ENCODE data around the gene STRIP2. TPM values are rescaled to one million over a fixed set of nuclear protein-coding genes. Genes with fewer than 3 reads are reported as not detected.

Gene STRIP2
- total RNA-seq, 1 experiment from 2014 or later: 10.8 TPM

- RAD21 ChIA-PET (ENCODE audit: low non-redundant PET in 1 of 2, low total read pairs in 2 of 2, uncharacterized antibody in 2 of 2, unreplicated experiment in 2 of 2): no interaction called here
- no peaks in the 10 kb centered on the region for H4K20me1 ChIP-seq (ENCODE audit: insufficient read depth)
- BruUV-seq (replicated peaks): no TSS peak
- no peak for ATAC-seq
- H3K4me2 ChIP-seq (ENCODE audit: low read length): no peak overlapping the region
- no peak overlapping the region for H2AFZ ChIP-seq (ENCODE audit: low read depth, low read length, poor library complexity, severe bottlenecking)
- TF ChIP-seq TCF7L2 (IDR thresholded peaks at IDR 0.05; ENCODE audit: borderline replicate concordance, extremely low read depth, insufficient read depth, insufficient read length): no peak
- TF ChIP-seq CTCF (IDR thresholded peaks at IDR 0.05 in 2 of 3, conservative IDR thresholded peaks at IDR 0.05 in 1 of 3; ENCODE audit: borderline replicate concordance in 1 of 3, insufficient read depth in 1 of 3, low read depth in 2 of 3, low read length in 2 of 3): no peak
- TF ChIP-seq CBX3 (IDR thresholded peaks at IDR 0.05; ENCODE audit: low read depth): no peak
- no peak for TF ChIP-seq CEBPB (IDR thresholded peaks at IDR 0.05; ENCODE audit: low read depth)
- no peak for TF ChIP-seq SIN3A (IDR thresholded peaks at IDR 0.05; ENCODE audit: low read depth)
- TF ChIP-seq RAD21 (IDR thresholded peaks at IDR 0.05; ENCODE audit: low read depth): no peak
- TF ChIP-seq JUND (IDR thresholded peaks at IDR 0.05): no peak
- TF ChIP-seq SP1 (IDR thresholded peaks at IDR 0.05; ENCODE audit: low read depth): no peak
- TF ChIP-seq, protein P1, sequence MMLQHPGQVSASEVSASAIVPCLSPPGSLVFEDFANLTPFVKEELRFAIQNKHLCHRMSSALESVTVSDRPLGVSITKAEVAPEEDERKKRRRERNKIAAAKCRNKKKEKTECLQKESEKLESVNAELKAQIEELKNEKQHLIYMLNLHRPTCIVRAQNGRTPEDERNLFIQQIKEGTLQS (IDR thresholded peaks at IDR 0.05): no peak
- no peak for TF ChIP-seq ZFX (IDR thresholded peaks at IDR 0.05)
- TF ChIP-seq SRF (IDR thresholded peaks at IDR 0.05; ENCODE audit: low read depth): no peak
- no peak for TF ChIP-seq EZH2 (IDR thresholded peaks at IDR 0.05)
- TF ChIP-seq POLR2A (IDR thresholded peaks at IDR 0.05; ENCODE audit: borderline replicate concordance, extremely low read depth, insufficient read depth, insufficient read length): no peak
- TF ChIP-seq EZH2phosphoT487 (IDR thresholded peaks at IDR 0.05; ENCODE audit: borderline replicate concordance): no peak
- no peak for TF ChIP-seq ELF1 (IDR thresholded peaks at IDR 0.05; ENCODE audit: borderline replicate concordance, low read depth)
- no peak for TF ChIP-seq REST (IDR thresholded peaks at IDR 0.05; ENCODE audit: low read depth)
- TF ChIP-seq FOSL1 (IDR thresholded peaks at IDR 0.05; ENCODE audit: low read depth): no peak
- TF ChIP-seq, protein P2, sequence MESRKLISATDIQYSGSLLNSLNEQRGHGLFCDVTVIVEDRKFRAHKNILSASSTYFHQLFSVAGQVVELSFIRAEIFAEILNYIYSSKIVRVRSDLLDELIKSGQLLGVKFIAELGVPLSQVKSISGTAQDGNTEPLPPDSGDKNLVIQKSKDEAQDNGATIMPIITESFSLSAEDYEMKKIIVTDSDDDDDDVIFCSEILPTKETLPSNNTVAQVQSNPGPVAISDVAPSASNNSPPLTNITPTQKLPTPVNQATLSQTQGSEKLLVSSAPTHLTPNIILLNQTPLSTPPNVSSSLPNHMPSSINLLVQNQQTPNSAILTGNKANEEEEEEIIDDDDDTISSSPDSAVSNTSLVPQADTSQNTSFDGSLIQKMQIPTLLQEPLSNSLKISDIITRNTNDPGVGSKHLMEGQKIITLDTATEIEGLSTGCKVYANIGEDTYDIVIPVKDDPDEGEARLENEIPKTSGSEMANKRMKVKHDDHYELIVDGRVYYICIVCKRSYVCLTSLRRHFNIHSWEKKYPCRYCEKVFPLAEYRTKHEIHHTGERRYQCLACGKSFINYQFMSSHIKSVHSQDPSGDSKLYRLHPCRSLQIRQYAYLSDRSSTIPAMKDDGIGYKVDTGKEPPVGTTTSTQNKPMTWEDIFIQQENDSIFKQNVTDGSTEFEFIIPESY (IDR thresholded peaks at IDR 0.05; ENCODE audit: extremely low read depth, insufficient replicate concordance, low read length): no peak
- no peaks in the 10 kb centered on the region for H3K27me3 ChIP-seq (ENCODE audit: insufficient read depth, low read length)
- H3K36me3 ChIP-seq (ENCODE audit: control insufficient read depth in 1 of 2, insufficient read depth in 2 of 2, low read length in 2 of 2): no peaks in the 10 kb centered on the region
- H3K27ac ChIP-seq (ENCODE audit: low read depth, low read length): no peak overlapping the region
- no peak for DNase-seq (ENCODE audit: low read depth, low spot score)
- CTCF ChIA-PET: no interaction called here
- no peak overlapping the region for H3K9ac ChIP-seq (ENCODE audit: low read length)
- H3K9me3 ChIP-seq (ENCODE audit: control insufficient read depth in 1 of 2, insufficient read depth in 1 of 2, low read depth in 1 of 2, low read length in 2 of 2): no peaks in the 10 kb centered on the region
- no peaks in the 10 kb centered on the region for H3K79me2 ChIP-seq (ENCODE audit: insufficient read depth, low read length)
- no peaks in the 10 kb centered on the region for H3K4me1 ChIP-seq (ENCODE audit: control insufficient read depth in 1 of 2, insufficient read depth in 2 of 2, low read length in 2 of 2)
- POLR2A ChIA-PET: no interaction called here
- H3K4me3 ChIP-seq (replicated peaks in 1 of 2; ENCODE audit: low read depth in 1 of 2, low read length in 2 of 2): no peak overlapping the region
- H3K9me2 ChIP-seq (ENCODE audit: insufficient read depth): no peaks in the 10 kb centered on the region
- intact Hi-C loops (cut with micrococcal nuclease): no loop called here
Observed at GRCh38 chr7:129417073-129417472, 17.2 kb upstream of the STRIP2 start.
